Right cardiac atrium (tissue), 5 donors: ENCODE measurements around the gene SLC16A13. TPM values are rescaled to one million over a fixed set of nuclear protein-coding genes. Genes with fewer than 3 reads are reported as not detected.

Experiments
- ATAC-seq, 2 donors: fragments of 200-7000 bp; cut with Tn5 transposase; one replicate each; pipeline versions ENCODE4 v1.8.0 to v1.9.1; 2020; ENCODE audit warnings: moderate library complexity in 2 of 2, mild to moderate bottlenecking in 1 of 2
- DNase-seq, 3 donors: peaks; one replicate each; pipeline ENCODE4 v3.0.0-alpha.2; 2020
- H3K27ac ChIP-seq: one replicate; pipeline ENCODE4 v1.5.1; 2013; ENCODE audit warnings: mild to moderate bottlenecking, low read length, control low read depth, moderate library complexity
- H3K27me3 ChIP-seq: one replicate; pipeline ENCODE4 v1.6.1; 2013; ENCODE audit not compliant: control insufficient read depth, insufficient read depth
- H3K4me1 ChIP-seq: one replicate; pipeline ENCODE4 v1.6.1; 2013; ENCODE audit warnings: low read length; ENCODE audit not compliant: control insufficient read depth, insufficient read depth
- H3K4me3 ChIP-seq: one replicate; pipeline ENCODE4 v1.5.1; 2013; ENCODE audit warnings: low read length, control low read depth
- H3K9me3 ChIP-seq: one replicate; pipeline ENCODE4 v1.6.1; 2013; ENCODE audit warnings: low read length; ENCODE audit not compliant: control insufficient read depth
- WGBS: extraction: QIAGEN DNeasy Blood & Tissue Kit; methylation state at CpG from one replicate; pipeline ENCODE4 v1.1.7; 2013; 5-methylcytosine and 5-hydroxymethylcytosine counted together
- intact Hi-C, 4 donors: fragments of 100-400 bp; cut with DNase I; formaldehyde crosslinking; loops; one replicate each; pipeline versions ENCODE4 v1.11.0 to v1.14.0; 2022 to 2023
- polyA plus RNA-seq: library from polyadenylated mRNA; stranded (reverse); fragments of 200-250 nt; gene quantifications from one replicate; pipeline ENCODE4 v1.2.3, GENCODE V29; 2013
- total RNA-seq, 4 donors: library from RNA; stranded (reverse); fragmentation: NEBNext Ultra II Directional; extraction: Animal tissue kit (Norgen Biotek cat#: 25700); gene quantifications; one replicate each; pipeline ENCODE4 v1.2.1, GENCODE V29; 2021
- donor health status: healthy with polysubstance abuse.
- donor health status: DM: no; HTN: yes; CAD: no.
- donor health status: DM: no; HTN: no; CAD: no.
- donor health status: DM: no; HTN: yes; CAD: no; lungs with severe emphysema.
- donor health status: DM: yes; HTN: yes; CAD: no.

The SLC16A13 gene
- total and polyA plus RNA-seq, 5 donors = 0.91 to 1.2 (median 1.0) TPM

GRCh38 chr17:6998855-6999508, 36.8 kb upstream of the SLC16A13 start:
- no peak overlapping the region for H3K27ac ChIP-seq
- 84% methylated on average over 11 of the region's 11 CpGs for WGBS
- no peaks in the 10 kb centered on the region for H3K27me3 ChIP-seq
- intact Hi-C loops = no loop called here
- ATAC-seq (no peak), DNase-seq (no peak)
- H3K4me3 ChIP-seq = no peak overlapping the region
- H3K9me3 ChIP-seq = no peaks in the 10 kb centered on the region
- no peaks in the 10 kb centered on the region for H3K4me1 ChIP-seq

- no peak overlapping the region for H3K4me3 ChIP-seq
- DNase-seq (peak in 2 of 3 donors; percentile 66 to 71), ATAC-seq (no peak)
- WGBS = 70% methylated on average over 10 of the region's 10 CpGs
- H3K4me1 ChIP-seq = no peaks in the 10 kb centered on the region
- intact Hi-C loops = loop anchor here in 3 of 4 donors (5.0 to 10.0 kb wide), 2 partner anchors 89 to 337 kb away; no protein-coding TSS in a partner anchor
- H3K27me3 ChIP-seq = no peaks in the 10 kb centered on the region
- H3K27ac ChIP-seq = no peak overlapping the region
- H3K9me3 ChIP-seq = no peaks in the 10 kb centered on the region
Observed at GRCh38 chr17:7001318-7001961, 34.4 kb upstream of the SLC16A13 start.

- Histone ChIP-seq H3K27me3 (no peaks in the 10 kb centered on the region), H3K4me3 (no peak overlapping the region), H3K4me1 (no peaks in the 10 kb centered on the region), H3K9me3 (no peaks in the 10 kb centered on the region), H3K27ac (no peak overlapping the region)
- no peak for ATAC-seq
- intact Hi-C loops = loop anchor here in 3 of 4 donors (5.0 to 10.0 kb wide), 2 partner anchors 90 to 338 kb away; no protein-coding TSS in a partner anchor
- DNase-seq = no peak
- WGBS = 93% methylated on average over 6 of the region's 6 CpGs
Observed at GRCh38 chr17:7002288-7003047, 33.3 kb upstream of the SLC16A13 start.

- H3K4me1 ChIP-seq = no peaks in the 10 kb centered on the region
- H3K4me3 ChIP-seq = no peak overlapping the region
- H3K27me3 ChIP-seq = no peaks in the 10 kb centered on the region
- 96% methylated on average over 2 of the region's 2 CpGs for WGBS
- no peaks in the 10 kb centered on the region for H3K9me3 ChIP-seq
- intact Hi-C loops = loop anchor here in 3 of 4 donors (5.0 to 10.0 kb wide), 2 partner anchors 91 to 339 kb away; no protein-coding TSS in a partner anchor
- DNase-seq (no peak), ATAC-seq (no peak)
- no peak overlapping the region for H3K27ac ChIP-seq
Observed at GRCh38 chr17:7003745-7004144, 32.1 kb upstream of the SLC16A13 start.

- Histone ChIP-seq H3K27ac (no peak overlapping the region), H3K4me3 (no peak overlapping the region), H3K4me1 (no peaks in the 10 kb centered on the region), H3K9me3 (no peaks in the 10 kb centered on the region), H3K27me3 (no peaks in the 10 kb centered on the region)
- intact Hi-C loops = loop anchor here (5.0 to 10.0 kb wide), 2 partner anchors 92 to 340 kb away; no protein-coding TSS in a partner anchor
- DNase-seq = peak in 1 of 3 donors; percentile 62
- WGBS = 93% methylated on average over 2 of the region's 2 CpGs
- ATAC-seq = peak; percentile 61 to 70
Observed at GRCh38 chr17:7004398-7005253, 31.2 kb upstream of the SLC16A13 start.

- intact Hi-C loops = loop anchor here in 2 of 4 donors (5.0 to 10.0 kb wide), 2 partner anchors 93 to 341 kb away; no protein-coding TSS in a partner anchor
- no peaks in the 10 kb centered on the region for H3K9me3 ChIP-seq
- DNase-seq (peak in 1 of 3 donors; percentile 55), ATAC-seq (peak in 1 of 2 donors; percentile 12)
- 90% methylated on average over 6 of the region's 7 CpGs for WGBS
- no peak overlapping the region for H3K27ac ChIP-seq
- H3K4me3 ChIP-seq = no peak overlapping the region
- H3K4me1 ChIP-seq = no peaks in the 10 kb centered on the region
- no peaks in the 10 kb centered on the region for H3K27me3 ChIP-seq
Observed at GRCh38 chr17:7005716-7006115, 30.1 kb upstream of the SLC16A13 start.

GRCh38 chr17:7007143-7007542, 28.7 kb upstream of the SLC16A13 start:
- 83% methylated on average over 2 of the region's 2 CpGs for WGBS
- Histone ChIP-seq H3K27ac (no peak overlapping the region), H3K4me3 (no peak overlapping the region), H3K27me3 (no peaks in the 10 kb centered on the region), H3K4me1 (no peaks in the 10 kb centered on the region), H3K9me3 (no peaks in the 10 kb centered on the region)
- no peak for ATAC-seq
- intact Hi-C loops = loop anchor here in 2 of 4 donors (5.0 to 10.0 kb wide), 2 partner anchors 95 to 342 kb away; no protein-coding TSS in a partner anchor
- no peak for DNase-seq

GRCh38 chr17:7010523-7010922, 25.3 kb upstream of the SLC16A13 start:
- no peak overlapping the region for H3K4me3 ChIP-seq
- intact Hi-C loops = no loop called here

GRCh38 chr17:7011415-7011814, 24.4 kb upstream of the SLC16A13 start:
- Histone ChIP-seq H3K4me1 (peaks cover 3% of the 10 kb centered on the region), H3K27me3 (no peaks in the 10 kb centered on the region), H3K9me3 (no peaks in the 10 kb centered on the region), H3K4me3 (peak overlapping the region; percentile 82), H3K27ac (no peak overlapping the region)
- intact Hi-C loops = no loop called here
- WGBS = 47% methylated on average over 14 of the region's 14 CpGs
- DNase-seq (no peak), ATAC-seq (no peak)

More at GRCh38 chr17:7010523-7010922, 25.3 kb upstream of the SLC16A13 start:
- WGBS = 87% methylated on average over 2 of the region's 2 CpGs
- no peaks in the 10 kb centered on the region for H3K27me3 ChIP-seq
- no peak for ATAC-seq
- H3K9me3 ChIP-seq = no peaks in the 10 kb centered on the region
- no peak overlapping the region for H3K27ac ChIP-seq
- DNase-seq = no peak
- H3K4me1 ChIP-seq = peaks cover 3% of the 10 kb centered on the region

- Histone ChIP-seq H3K9me3 (no peaks in the 10 kb centered on the region), H3K4me1 (peaks cover 3% of the 10 kb centered on the region), H3K4me3 (peak overlapping the region; percentile 82), H3K27me3 (no peaks in the 10 kb centered on the region), H3K27ac (peak overlapping the region; percentile 96)
- ATAC-seq (no peak), DNase-seq (no peak)
- under 1% methylated on average over 6 of the region's 6 CpGs for WGBS
- intact Hi-C loops = no loop called here
Observed at GRCh38 chr17:7011942-7012254, 23.9 kb upstream of the SLC16A13 start.
